HG02981 (cell line): ENCODE measurements around the gene BEND5.
A peak's percentile ranks its signal among the peaks of the same experiment; 100 is the strongest.

Experiments used
- ATAC-seq: cut with Tn5 transposase; IDR thresholded peaks from one replicate; pipeline ENCODE4 v1.9.1; 2021; ENCODE audit warnings: mild to moderate bottlenecking, moderate library complexity; ENCODE audit not compliant: unreplicated experiment

BEND5 gene

GRCh38 chr1:48684381-48684780, 92.3 kb downstream of the BEND5 start:
- ATAC-seq = no peak

- no peak for ATAC-seq
Observed at GRCh38 chr1:48683839-48684238, 92.9 kb downstream of the BEND5 start.

GRCh38 chr1:48681476-48682305, 95.0 kb downstream of the BEND5 start:
- no peak for ATAC-seq

GRCh38 chr1:48680411-48681035, 96.2 kb downstream of the BEND5 start:
- ATAC-seq = no peak

GRCh38 chr1:48679859-48680258, 96.8 kb downstream of the BEND5 start:
- ATAC-seq = no peak

- peak; percentile 40 for ATAC-seq
Observed at GRCh38 chr1:48678710-48679505, 97.8 kb downstream of the BEND5 start.
